GM21390 (cell line): ENCODE measurements around the gene PCBP3.

ENCODE experiments used
- ATAC-seq: cut with Tn5 transposase; IDR thresholded peaks from one replicate; pipeline ENCODE4 v1.9.1; 2021; ENCODE audit not compliant: unreplicated experiment

Gene PCBP3

DNA sequence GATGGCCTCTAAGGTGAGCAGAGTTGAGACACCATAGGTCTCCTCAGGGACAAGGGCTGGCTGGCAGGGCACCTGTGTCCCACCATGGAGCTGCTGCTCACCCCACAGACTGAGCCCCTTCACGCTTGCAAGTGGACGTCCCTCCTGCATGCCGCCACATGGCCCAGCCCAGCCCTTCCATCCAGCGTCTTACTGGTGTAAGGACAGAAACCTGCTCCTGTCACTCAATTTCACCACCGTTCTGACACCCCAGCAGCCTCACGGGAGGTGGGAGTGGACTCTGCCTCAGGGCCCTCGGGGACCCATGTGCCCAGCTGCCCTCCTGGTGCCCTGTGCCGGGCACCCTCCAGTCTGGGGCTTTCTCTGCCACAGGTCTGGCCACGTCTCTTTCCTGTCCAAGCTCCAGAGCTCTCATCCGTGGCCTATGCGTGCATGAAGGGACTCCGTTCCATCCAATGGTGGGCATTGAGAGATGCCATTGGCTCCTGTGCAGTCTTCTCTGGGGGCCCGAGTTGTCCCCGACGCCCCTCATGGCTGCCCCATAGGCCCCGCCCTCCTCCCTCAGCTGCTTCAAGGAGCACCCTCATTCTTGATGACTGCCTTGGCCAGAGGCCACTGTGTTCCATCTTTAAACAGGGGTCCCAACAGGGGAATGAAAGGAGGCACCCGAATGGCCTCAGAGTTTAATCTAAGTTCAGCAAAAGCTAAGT, 295.4 kb downstream of the PCBP3 start:
- no peak for ATAC-seq

- no peak for ATAC-seq
Observed at GRCh38 chr21:45939521-45940045, 296.1 kb downstream of the PCBP3 start.

GRCh38 chr21:45940091-45940490, 296.6 kb downstream of the PCBP3 start:
- no peak for ATAC-seq

DNA sequence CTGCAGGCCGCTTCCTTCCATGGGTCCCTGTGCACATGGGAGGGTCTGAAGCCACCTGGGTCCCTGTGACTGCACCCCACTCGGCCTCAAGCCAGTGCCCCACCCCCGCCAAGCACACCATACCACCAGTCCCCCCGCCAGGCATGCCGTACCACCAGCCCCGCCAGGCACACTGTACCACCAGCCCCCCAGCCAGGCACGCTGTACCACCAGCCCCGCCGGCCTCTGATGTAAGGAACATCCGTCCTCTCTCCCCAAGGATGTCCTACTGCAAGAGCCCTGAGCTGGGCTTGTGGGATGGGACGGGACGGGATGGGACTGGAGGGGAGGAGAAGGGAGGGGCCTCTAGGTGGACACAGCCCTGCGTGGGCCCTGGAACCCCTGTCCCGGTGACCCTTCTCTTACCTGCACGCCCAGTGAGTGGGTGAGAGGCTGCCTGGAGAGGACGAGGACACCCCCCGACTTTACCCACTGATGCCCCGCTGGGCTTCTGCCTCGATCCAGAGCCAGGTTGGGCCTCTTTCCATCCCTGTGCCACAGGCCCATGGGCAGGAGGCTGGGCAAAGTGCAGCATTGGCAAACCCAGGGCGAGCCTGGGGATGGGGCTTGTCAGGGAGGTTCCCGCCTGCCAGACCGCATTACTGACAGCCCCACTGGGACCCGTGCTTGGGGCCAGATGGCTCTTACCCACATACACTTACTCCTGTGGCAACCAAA, 297.3 kb downstream of the PCBP3 start:
- ATAC-seq, result no peak

- no peak for ATAC-seq
Observed at GRCh38 chr21:45941338-45941710, 297.8 kb downstream of the PCBP3 start.

DNA sequence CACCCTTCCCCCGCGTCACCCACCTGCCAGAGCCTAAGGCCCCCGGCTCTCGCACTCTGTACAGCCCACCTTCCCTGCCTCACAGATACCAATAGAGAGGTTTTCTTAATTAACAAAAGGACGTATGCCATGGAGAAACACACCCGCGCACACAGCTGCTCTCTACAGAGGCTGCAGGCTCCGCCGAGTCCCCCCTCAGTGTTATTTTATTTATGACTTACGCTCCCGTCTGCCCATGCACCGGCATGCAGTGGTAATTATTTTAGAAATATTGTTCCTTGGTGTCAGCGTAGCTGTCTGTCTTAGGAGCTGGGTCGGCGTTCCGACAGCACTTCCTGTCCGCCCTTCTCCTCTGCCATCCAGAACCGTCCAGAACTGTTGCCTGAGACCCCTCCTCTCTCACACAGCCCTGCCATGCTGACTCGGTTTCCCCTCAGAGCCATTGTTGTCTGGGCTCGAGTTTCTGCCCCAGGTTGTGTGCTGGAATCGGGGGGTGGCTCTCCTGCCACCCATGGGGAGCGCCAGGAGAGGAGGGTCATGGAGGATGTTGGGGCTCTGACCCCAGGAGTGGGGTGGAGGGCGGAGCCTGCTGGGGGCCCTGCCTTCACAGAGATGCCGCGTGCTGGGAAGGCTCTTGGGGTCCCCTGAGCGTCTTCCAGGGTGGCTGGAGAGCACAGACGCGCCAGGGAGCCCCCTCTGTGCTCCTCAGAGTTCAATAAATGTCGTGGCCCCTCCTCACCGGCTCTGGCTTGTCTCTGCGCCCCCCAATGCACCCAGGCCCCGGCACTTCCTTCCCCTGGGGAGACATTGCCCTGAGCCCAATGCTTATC, 298.4 kb downstream of the PCBP3 start:
- ATAC-seq, result no peak

- no peak for ATAC-seq
Observed at GRCh38 chr21:45942755-45943629, 299.5 kb downstream of the PCBP3 start.

GRCh38 chr21:45943630-45944540, 300.4 kb downstream of the PCBP3 start:
- ATAC-seq, result no peak

GRCh38 chr21:45944601-45945000, 301.1 kb downstream of the PCBP3 start:
- no peak for ATAC-seq

- ATAC-seq, result no peak
Observed at GRCh38 chr21:45945066-45945867, 301.7 kb downstream of the PCBP3 start.

GRCh38 chr21:45945868-45946210, 302.3 kb downstream of the PCBP3 start:
- ATAC-seq, result no peak

GRCh38 chr21:45947296-45947695, 303.8 kb downstream of the PCBP3 start:
- no peak for ATAC-seq

GRCh38 chr21:45947716-45948255, 304.3 kb downstream of the PCBP3 start:
- ATAC-seq, result no peak

GRCh38 chr21:45948576-45949141, 305.1 kb downstream of the PCBP3 start:
- no peak for ATAC-seq

DNA sequence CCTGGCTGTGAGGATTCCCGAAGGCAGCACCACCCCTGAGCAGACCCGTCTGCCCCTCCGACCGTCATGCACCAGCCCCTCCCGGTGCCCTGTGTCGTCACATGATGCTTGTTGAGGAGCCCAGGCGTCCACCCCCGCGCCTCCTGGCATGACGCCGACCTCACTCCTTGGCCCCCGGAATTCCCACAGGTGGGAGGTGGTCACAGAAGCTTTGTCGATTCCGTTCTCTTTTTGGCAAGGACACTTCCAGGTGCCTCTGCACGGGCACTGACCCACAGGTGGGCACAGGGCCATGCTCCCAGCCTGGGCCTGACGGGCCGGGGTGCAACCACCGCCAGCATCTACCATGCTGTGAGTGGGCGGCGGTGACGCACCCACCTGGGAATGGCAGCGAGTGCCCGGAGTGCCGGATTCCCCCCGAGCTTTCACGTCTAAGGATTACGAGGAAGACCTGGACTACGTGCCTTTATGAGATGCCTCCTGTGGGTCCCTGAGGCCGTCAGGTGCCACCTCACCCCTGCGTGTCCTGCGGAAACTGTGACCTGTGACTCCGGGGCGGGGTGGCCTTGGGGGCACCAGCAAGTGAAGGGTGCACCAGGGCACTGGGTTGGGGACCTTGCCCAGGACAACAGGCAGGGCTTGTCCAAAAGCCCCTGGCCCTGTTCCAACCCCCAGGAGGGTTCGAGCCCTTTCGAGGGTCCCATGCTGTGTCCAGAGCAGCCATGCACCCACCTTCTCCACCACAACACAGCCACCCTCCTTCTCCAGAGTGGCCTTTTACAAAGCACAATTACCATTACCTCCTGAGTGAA, 306.6 kb downstream of the PCBP3 start:
- ATAC-seq, result no peak

GRCh38 chr21:45950740-45951515, 307.4 kb downstream of the PCBP3 start:
- no peak for ATAC-seq

DNA sequence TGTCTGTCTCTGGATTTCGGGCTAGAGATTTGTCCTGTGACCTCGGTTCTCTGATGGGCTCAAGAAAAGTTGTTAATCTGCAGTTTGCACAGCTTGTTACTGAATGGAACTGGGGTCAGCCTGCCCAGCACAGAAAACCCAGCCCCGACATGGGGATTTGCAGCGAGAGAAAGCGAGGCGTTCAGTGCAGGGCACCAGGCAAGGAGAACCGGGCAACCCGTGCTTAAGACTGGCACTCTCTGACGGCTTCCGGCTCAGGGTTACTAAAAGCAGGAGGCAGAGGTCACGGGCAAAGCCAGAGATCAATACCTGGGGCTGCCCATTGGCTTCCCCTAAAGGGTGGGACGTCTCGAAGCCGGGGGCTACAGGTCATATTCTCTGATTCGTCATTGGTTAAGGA, 308.2 kb downstream of the PCBP3 start:
- ATAC-seq, result no peak
